MCF 10A (cell line): ENCODE measurements around the gene UBE2E1. TPM values are rescaled to one million over a fixed set of nuclear protein-coding genes. Genes with fewer than 3 reads are reported as not detected.
A peak's percentile ranks its signal among the peaks of the same experiment; 100 is the strongest.

Source experiments
- Bru-seq: library from RNA; stranded (reverse); fragments of 400-500 nt; gene quantifications from one replicate; lab custom pipeline; 2021; lab: Mats Ljungman, UMichigan
- BruChase-seq, 2 experiments: library from RNA; stranded (reverse); fragments of 400-500 nt; gene quantifications; one replicate each; lab custom pipeline; 2021; lab: Mats Ljungman, UMichigan
- BruUV-seq: library from RNA; stranded (reverse); fragments of 400-500 nt; replicated peaks from 2 replicates; lab custom pipeline; 2021; lab: Mats Ljungman, UMichigan
- CTCF ChIA-PET: fragments of 300-600 bp; sonication (Branson Sonifier 250); formaldehyde crosslinking; extraction: SDS; loops from one replicate; lab custom pipeline; 2021; ENCODE audit warnings: antibody characterized with exemption, inconsistent platforms; lab: Yijun Ruan, JAX
- POLR2A ChIA-PET: fragments of 300-600, 350-650 bp; sonication (Branson Sonifier 250); formaldehyde crosslinking; extraction: SDS; loops from one replicate; lab custom pipeline; 2020; ENCODE audit warnings: antibody characterized with exemption, inconsistent platforms; lab: Yijun Ruan, JAX
- DNase-seq: peaks from one replicate; pipeline ENCODE4 v3.0.0-alpha.2; 2018; ENCODE audit not compliant: unreplicated experiment
- H3K27ac Mint-ChIP-seq: one replicate; pipeline ENCODE4 v1.8.0; 2022; ENCODE audit warnings: mild to moderate bottlenecking, low read depth, mixed read lengths; ENCODE audit not compliant: unreplicated experiment
- H3K27me3 Mint-ChIP-seq: one replicate; pipeline ENCODE4 v1.8.0; 2022; ENCODE audit warnings: mixed read lengths; ENCODE audit not compliant: insufficient read depth, unreplicated experiment
- H3K36me3 Mint-ChIP-seq: one replicate; pipeline ENCODE4 v1.8.0; 2022; ENCODE audit warnings: mild to moderate bottlenecking, moderate library complexity, mixed read lengths; ENCODE audit not compliant: insufficient read depth, unreplicated experiment
- H3K4me1 Mint-ChIP-seq: one replicate; pipeline ENCODE4 v1.8.0; 2022; ENCODE audit warnings: mixed read lengths; ENCODE audit not compliant: insufficient read depth, unreplicated experiment
- H3K4me3 Mint-ChIP-seq: one replicate; pipeline ENCODE4 v1.8.0; 2022; ENCODE audit warnings: mild to moderate bottlenecking, moderate library complexity, mixed read lengths; ENCODE audit not compliant: unreplicated experiment
- H3K9me3 Mint-ChIP-seq: one replicate; pipeline ENCODE4 v1.8.0; 2022; ENCODE audit warnings: mixed read lengths; ENCODE audit not compliant: unreplicated experiment
- intact Hi-C: fragments of 100-400 bp; cut with micrococcal nuclease; formaldehyde crosslinking; loops from 2 replicates; pipeline ENCODE4 v1.14.1; 2022
- long read RNA-seq: library from polyadenylated mRNA; stranded (forward); transcript quantifications from one replicate; pipeline ENCODE4 v2.0.0, GENCODE V29; 2022
- total RNA-seq: library from RNA; stranded (reverse); gene quantifications from 2 replicates; pipeline ENCODE4 v1.2.3, GENCODE V29; 2022
- TF ChIP-seq, protein P1 (sequence below): fragments of 200-600 bp; IDR thresholded peaks from one replicate; pipeline ENCODE4 v1.8.0; 2022; ENCODE audit warnings: antibody characterized with exemption, mild to moderate bottlenecking; ENCODE audit not compliant: unreplicated experiment

UBE2E1 gene
- total RNA-seq = 128 and 130 TPM in 2 replicates
- percentile 90 among the genes with signal in this experiment for Bru-seq, nascent RNA
- percentile 82 among the genes with signal in this experiment for BruChase-seq, experiment 1, labeled RNA remaining after a 6-hour chase
- BruChase-seq, experiment 2, labeled RNA remaining after a 2-hour chase = percentile 86 among the genes with signal in this experiment
- long read RNA-seq, partial matches to known transcripts = 2 of 19 reads
- long read RNA-seq, other reads (novel, unspliced or antisense) = 15 of 19 reads

DNA sequence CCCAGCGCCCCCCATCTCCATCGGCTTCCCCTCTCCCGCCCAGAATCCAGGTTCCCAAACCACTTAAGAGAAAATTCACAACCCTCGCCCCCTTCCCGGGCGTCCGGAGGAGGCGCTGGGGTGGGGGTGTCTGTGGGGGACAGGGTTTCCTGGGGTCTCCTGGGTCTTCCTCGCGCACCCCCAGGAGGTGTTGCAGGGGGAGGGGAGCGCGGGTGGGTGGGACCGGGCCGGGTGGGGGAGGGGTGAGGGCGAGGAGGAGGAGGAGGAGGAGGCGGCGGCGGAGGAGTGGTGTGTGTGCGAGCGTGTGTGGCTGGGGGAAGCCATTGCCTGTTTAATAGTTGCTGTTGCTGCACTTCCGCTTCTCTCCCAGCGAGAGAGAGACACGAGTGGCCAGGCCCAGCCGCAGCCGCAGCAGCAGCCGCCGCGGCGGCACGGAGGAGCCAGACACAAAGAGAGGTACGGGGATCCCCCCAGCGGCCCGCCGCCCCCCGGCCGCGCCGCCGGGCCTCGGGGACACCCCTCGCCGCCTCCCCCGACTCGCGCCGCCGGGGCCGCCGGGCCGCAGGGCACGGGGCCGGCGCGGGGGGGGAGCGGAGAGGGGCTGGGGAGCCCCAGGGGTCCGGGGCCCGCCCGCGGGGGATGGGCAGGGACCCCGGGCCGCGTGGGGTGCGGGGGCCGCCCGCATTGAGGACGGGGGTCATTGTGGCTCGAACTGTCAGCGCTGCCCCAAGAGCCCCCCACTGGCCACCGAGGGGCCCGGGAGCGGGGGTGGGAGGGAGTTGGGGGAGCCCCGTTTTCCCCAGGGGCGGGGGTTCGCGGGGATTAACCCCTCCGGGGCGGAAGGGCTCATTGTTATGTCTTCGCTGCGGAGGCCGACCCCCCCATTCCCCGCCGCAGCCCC is at the start of gene UBE2E1:
Gene UBE2E1, plus strand, starts transcription at position 323 of the 901 bp plus-strand sequence. CDS start 1,315 bp downstream, outside the sequence.
- POLR2A ChIA-PET = interaction anchor here (0.8 kb wide), 1 partner anchor 14 kb away, joined by 3 read pairs; no protein-coding TSS in a partner anchor
- no TSS peak for BruUV-seq
- H3K4me1 Mint-ChIP-seq = peaks cover 40% of the 10 kb centered on the region
- no peaks in the 10 kb centered on the region for H3K27me3 Mint-ChIP-seq
- H3K27ac Mint-ChIP-seq = peak within 1 kb of the TSS; percentile 96
- TF ChIP-seq, protein P1, sequence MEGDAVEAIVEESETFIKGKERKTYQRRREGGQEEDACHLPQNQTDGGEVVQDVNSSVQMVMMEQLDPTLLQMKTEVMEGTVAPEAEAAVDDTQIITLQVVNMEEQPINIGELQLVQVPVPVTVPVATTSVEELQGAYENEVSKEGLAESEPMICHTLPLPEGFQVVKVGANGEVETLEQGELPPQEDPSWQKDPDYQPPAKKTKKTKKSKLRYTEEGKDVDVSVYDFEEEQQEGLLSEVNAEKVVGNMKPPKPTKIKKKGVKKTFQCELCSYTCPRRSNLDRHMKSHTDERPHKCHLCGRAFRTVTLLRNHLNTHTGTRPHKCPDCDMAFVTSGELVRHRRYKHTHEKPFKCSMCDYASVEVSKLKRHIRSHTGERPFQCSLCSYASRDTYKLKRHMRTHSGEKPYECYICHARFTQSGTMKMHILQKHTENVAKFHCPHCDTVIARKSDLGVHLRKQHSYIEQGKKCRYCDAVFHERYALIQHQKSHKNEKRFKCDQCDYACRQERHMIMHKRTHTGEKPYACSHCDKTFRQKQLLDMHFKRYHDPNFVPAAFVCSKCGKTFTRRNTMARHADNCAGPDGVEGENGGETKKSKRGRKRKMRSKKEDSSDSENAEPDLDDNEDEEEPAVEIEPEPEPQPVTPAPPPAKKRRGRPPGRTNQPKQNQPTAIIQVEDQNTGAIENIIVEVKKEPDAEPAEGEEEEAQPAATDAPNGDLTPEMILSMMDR = no peak
- peaks cover 11% of the 10 kb centered on the region for H3K36me3 Mint-ChIP-seq
- no peaks in the 10 kb centered on the region for H3K9me3 Mint-ChIP-seq
- CTCF ChIA-PET = interaction anchor here (1.1 kb wide), 1 partner anchor 228 kb away, joined by 3 read pairs; no protein-coding TSS in a partner anchor
- peak within 1 kb of the TSS; percentile 92 for H3K4me3 Mint-ChIP-seq
- DNase-seq = peak; percentile 60
- intact Hi-C loops = loop anchor here (10.0 kb wide), 1 partner anchor 841 kb away; no protein-coding TSS in a partner anchor

DNA sequence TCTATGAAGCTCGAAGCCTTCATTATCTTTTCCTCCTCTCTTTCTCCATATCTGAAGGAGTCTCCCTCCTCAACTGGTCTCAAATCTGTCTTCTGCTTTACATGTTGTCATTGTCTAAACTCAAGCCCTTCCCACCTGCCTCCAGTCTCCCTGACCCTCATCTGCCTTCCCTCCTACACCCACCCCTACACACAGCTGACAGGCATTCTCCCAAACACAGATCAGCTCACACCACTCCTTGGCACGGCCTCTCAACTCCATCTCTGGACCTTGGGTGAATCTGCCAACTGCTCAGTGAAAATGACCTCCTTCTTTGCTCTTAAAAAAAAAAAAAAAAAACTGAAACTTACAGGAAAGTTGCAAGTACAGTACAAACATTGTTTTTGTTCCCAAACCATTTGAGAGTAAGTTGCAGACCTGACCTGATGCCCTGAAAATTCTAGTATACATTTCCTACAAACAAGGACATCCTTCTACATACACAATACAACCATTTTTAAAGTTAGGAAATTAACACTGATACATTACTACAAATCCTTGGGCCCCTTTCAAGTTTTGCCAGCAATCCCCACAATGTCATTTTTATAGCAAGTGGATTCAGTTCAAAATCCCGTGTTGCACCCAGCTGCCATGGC is 49.4 kb upstream of the UBE2E1 start:
- TF ChIP-seq, protein P1 = no peak
- intact Hi-C loops = no loop called here
- H3K4me1 Mint-ChIP-seq = peaks cover 4% of the 10 kb centered on the region
- no TSS peak for BruUV-seq
- no peak overlapping the region for H3K27ac Mint-ChIP-seq
- DNase-seq = no peak
- H3K4me3 Mint-ChIP-seq = no peak overlapping the region
- ChIA-PET CTCF (interaction anchor here (0.6 kb wide), 1 partner anchor 31 kb away, joined by 3 read pairs; no protein-coding TSS in a partner anchor), POLR2A (no interaction called here)
- H3K9me3 Mint-ChIP-seq = no peaks in the 10 kb centered on the region
- H3K36me3 Mint-ChIP-seq = no peaks in the 10 kb centered on the region
- H3K27me3 Mint-ChIP-seq = no peaks in the 10 kb centered on the region

DNA sequence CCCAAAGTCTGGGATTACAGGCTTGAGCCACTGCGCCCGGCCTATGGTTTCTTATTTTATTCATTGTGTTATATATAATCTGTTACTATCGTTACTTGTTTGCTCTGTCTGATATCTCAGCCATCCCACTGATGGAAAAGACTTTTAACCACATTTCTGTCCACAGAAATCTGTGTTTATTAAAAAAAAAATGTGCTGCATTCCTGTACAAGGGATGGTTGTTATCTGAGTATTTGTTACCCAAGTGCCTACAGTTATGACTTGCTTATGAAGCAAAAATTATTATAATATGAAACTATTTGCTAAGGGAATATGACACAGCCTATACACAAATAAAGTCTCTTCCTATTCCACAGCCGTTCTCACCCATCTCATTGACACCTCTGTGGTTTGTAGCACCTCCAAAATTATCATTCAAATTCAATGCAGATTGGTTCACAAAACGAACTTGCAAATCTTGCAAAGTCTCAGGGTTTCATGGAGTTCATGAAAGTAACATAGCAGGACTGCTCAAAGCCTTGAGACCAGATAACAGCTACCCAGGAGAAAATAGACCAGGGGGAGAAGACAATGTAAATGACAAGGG is 47.4 kb upstream of the UBE2E1 start:
- H3K4me3 Mint-ChIP-seq = no peak overlapping the region
- intact Hi-C loops = no loop called here
- no peak overlapping the region for H3K27ac Mint-ChIP-seq
- H3K9me3 Mint-ChIP-seq = no peaks in the 10 kb centered on the region
- no TSS peak for BruUV-seq
- H3K36me3 Mint-ChIP-seq = peaks cover 7% of the 10 kb centered on the region
- no peaks in the 10 kb centered on the region for H3K27me3 Mint-ChIP-seq
- ChIA-PET CTCF (interaction anchor here (1.0 kb wide), 1 partner anchor 109 kb away, joined by 3 read pairs; no protein-coding TSS in a partner anchor), POLR2A (interaction anchor here (0.8 kb wide), 1 partner anchor 210 kb away, joined by 3 read pairs; no protein-coding TSS in a partner anchor)
- DNase-seq = no peak
- TF ChIP-seq, protein P1 = no peak
- H3K4me1 Mint-ChIP-seq = no peaks in the 10 kb centered on the region
